Measurements from ENCODE around the gene BATF2.
"Not testable (repeated sequence)": the region's sequence is repeated elsewhere in the genome, so short reads cannot be mapped to it uniquely, and the experiment has no call there.

Gene BATF2, protein sequence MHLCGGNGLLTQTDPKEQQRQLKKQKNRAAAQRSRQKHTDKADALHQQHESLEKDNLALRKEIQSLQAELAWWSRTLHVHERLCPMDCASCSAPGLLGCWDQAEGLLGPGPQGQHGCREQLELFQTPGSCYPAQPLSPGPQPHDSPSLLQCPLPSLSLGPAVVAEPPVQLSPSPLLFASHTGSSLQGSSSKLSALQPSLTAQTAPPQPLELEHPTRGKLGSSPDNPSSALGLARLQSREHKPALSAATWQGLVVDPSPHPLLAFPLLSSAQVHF

GRCh38 chr11:64996710-64997380 is at the start of gene BATF2:
Gene BATF2 (minus strand): TSS chr11:64996971. CDS start chr11:64996914, 57 bp downstream.
- DNase-seq = peak; percentile 69

DNA sequence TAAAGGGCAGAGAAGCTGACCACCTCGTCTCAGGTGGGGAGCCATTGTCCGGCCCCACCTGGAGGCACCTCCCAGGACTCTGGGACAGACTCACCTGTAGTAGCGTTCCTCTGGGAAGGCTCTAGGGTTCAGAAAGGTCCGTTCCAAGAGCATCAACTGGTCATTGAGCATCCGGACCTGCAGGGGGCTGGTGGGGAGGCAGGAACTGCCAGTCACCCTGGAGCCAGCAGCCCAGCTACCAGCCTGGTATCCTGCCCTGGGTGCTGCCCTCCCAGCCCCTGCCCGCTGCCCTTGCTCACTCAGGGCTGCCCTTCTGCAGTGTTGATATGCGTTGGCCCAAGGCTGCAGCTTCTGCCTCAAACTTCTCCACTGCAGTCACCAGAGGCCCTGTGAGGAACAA is 49.0 kb upstream of the BATF2 start:
- no peak for DNase-seq

DNA sequence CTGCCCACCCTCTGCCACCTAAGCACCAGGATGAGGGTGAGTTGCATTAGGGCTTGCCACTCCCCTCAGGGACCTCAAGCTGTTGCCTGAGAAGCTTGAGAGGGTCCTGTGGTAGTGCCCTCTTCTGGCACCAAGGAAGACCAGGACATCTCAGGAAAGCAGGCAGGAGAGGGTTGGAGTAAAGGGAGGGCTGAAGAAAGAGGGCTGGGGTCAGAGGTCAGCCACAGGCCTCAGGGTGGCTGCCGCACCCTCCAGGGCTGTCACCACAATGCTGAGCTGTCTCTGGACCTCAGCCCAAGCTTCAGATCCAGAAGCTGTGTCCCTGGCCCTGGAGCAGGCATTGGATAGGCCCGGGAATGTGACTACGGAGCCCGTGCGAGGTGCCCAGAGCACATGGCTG is 48.3 kb upstream of the BATF2 start:
- no peak for DNase-seq

- DNase-seq = no peak
Observed at GRCh38 chr11:65043881-65044501, 47.2 kb upstream of the BATF2 start.

DNA sequence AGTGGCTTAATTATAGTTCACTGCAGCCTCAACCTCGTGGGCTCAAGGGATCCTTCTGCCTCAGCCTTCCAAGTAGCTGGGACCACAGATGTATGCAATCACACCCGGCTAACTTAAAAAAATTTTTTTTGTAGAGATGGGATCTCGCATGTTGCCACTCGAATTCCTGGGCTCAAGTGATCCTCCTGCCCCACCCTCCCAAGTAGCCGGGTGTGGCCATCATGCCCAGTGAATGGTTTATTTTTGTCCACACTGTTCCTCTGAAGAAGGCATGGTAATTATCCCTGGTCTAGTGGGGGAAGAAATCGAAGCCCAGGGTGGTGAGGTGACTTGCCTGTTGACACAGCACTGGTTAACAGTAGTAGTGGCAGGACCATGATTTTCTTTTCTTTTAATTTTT is 46.1 kb upstream of the BATF2 start:
- no peak for DNase-seq

DNA sequence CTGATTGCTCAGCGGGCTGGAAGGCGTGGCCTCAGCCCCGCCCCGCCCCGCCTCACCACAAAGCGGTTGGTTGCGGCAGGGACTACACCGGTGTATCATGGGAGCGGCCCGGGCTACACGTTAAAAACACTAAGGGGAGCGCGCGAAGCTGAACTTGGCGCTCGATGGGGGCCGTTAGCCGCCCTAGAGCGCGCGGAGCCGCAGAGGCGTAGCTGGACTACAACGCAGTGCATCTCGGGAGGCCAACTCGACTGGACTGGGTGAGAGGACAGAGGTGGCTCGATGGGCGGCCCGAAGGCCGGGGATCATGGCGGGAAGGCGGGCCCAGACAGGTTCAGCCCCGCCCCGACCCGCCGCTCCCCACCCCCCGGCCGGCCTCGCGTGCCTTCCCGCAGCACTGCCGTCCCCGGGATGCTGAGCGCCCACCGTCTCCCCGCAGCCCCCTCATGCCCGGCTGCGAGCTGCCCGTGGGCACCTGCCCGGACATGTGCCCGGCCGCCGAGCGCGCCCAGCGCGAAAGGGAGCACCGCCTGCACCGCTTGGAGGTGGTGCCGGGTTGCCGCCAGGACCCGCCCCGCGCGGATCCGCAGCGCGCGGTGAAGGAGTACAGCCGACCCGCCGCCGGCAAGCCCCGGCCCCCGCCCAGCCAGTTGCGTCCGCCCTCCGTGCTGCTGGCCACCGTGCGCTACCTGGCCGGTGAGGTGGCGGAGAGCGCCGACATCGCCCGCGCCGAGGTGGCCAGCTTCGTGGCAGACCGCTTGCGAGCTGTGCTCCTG is 44.3 kb upstream of the BATF2 start, which contains the start of gene SAC3D1:
TSS of gene SAC3D1 (plus strand) at position 364 of the 776 bp plus-strand sequence. CDS start at position 447, 83 bp downstream.
- DNase-seq = peak; percentile 99

- no peak for DNase-seq
Observed at GRCh38 chr11:65040520-65040846, 43.7 kb upstream of the BATF2 start.

DNA sequence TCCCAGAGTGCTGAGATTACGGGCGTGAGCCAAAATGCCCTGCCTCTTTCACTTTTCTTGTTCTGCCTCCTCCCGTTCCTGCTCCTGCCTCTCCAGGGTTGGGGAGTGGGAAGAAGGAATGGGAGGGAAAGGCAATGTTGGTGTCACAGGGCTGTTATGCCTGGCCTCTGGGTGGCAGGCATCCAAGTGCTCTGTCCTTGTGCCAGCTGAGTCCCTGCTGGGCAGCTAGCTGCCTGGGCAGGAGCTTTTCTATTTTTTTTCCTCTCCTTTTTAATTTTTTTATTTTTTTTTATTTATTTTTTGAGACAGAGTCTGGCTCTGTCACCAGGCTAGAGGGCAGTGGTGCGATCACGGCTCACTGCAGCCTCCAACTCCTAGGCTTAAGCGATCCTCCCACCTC is 40.2 kb upstream of the BATF2 start:
- DNase-seq = peak; percentile 18

DNA sequence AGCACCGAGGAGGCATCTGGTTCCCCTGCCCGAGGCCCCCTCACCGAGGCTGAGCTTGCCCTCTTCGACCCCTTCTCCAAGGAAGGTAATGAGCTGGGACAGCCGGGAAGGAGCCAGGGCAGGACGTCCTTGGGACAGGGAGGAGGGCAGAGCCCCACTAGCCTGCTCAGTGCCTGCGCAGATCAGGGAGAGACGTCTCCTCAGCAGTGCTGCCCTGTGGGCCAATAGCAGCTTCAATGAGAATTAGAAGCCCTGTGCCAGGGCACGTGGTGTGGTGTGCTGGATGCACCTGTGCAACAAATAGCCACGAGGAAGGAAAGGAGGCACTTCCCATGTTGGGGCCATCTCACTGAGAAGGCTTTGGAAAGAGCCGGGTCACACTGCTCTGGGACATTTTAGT is 38.8 kb upstream of the BATF2 start:
- DNase-seq = no peak

DNA sequence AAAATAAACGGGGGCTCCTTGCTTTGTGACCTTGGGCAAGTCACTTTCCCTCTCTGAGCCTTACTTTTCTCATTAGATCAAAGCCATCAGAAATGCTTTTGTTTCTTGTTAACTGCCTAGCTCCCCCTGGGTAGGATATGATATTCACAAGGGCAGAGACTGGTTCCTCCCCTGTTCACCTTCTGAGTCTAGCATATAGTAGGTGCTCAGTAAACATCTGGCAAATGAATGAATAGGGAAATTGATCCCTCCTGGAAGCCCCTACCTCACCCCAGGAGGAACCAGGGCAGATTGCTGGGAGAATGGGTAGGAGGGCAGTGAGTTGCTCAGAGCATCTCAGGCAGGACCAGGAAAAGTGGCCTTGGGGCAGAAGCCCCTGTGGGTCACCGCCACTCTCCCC is 37.7 kb upstream of the BATF2 start:
- no peak for DNase-seq

GRCh38 chr11:65032216-65032615 is 35.4 kb upstream of the BATF2 start:
- no peak for DNase-seq

DNA sequence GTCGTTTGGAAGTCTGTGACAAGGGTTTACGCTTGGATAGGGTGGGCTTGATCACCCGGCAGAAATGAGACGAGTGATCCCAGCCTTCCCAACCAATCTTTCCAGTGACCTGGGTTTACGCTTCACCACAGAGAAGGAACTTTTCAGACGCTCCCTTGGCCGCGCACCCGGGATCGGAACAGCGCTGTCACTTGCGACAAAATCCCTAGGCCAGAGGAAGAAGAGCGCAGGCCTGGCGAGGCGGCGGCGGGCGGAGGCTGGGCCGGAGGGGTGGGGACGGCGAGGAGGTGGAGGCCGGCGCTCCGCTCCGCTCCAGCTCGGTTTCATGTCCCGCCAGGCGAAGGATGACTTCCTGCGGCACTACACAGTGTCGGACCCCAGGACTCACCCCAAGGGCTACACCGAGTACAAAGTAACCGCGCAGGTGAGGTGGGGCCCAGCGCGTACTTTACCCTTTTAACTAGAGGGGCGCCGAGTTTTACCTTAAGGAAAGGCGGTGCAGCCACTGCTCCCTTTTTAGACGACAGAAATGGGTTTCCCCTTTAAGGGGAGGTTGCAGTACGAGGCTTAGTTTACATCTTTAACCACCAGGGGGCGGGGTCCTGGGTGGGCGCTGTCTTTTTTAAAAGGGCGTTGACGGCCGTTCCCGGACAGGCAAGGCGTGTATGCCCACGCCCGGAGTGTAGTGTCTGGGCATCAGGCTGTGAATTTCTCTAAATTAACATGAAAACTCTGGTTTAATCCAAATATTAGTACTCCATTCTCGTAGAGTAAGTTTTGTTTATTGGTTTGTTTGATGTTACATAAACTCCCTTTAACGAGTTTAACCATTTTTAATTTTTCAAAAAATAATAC is 30.7 kb upstream of the BATF2 start, which contains the start of gene SNX15:
TSS of gene SNX15 (plus strand) at position 227 of the 855 bp plus-strand sequence. CDS start at position 326, 99 bp downstream.
- DNase-seq = peak; percentile 99

- DNase-seq = no peak
Observed at GRCh38 chr11:65026810-65027209, 30.0 kb upstream of the BATF2 start.

- not testable (repeated sequence) for DNase-seq
Observed at GRCh38 chr11:65023502-65023901, 26.7 kb upstream of the BATF2 start.

- DNase-seq = no peak
Observed at GRCh38 chr11:65021509-65021908, 24.7 kb upstream of the BATF2 start.

- DNase-seq = no peak
Observed at GRCh38 chr11:65021003-65021402, 24.2 kb upstream of the BATF2 start.

DNA sequence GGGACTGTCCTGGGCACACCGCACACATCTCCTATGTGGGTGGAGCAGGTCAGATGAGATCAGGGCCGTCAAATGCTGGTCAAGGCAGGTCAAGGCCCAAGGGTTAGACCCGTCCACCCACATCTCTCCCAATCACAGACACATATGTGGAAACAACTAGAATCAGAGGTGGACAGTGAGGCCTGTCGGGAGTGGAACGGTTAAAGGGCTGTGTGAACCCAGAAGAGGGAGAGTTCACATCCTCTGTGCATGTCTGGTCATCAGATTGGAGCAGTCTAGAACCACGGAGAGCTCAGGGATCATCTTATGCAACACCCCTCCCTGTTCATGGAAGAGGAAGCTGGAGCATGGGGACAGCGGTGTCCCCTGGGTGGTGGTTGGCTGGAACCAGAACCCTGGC is 23.1 kb upstream of the BATF2 start:
- DNase-seq = no peak

DNA sequence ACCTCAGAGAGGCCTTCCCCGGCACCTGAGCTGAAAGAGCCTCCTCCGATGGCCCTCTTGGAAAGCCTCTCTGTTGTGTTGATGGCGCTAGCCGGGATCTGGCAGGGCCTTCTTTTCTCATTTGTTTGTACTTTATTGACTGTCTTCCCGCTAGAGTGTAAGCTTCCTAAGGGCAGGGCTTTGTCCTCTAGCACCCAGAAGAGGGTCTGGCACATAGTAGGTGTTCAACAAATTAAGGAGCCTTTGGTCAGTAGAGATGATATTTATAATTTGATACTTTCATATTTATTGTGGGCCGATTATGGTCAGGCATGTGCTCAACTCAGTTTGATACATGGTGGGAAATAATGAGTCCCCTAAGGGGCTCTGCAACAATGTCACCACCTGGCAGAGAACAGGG is 21.2 kb upstream of the BATF2 start:
- DNase-seq = no peak

DNA sequence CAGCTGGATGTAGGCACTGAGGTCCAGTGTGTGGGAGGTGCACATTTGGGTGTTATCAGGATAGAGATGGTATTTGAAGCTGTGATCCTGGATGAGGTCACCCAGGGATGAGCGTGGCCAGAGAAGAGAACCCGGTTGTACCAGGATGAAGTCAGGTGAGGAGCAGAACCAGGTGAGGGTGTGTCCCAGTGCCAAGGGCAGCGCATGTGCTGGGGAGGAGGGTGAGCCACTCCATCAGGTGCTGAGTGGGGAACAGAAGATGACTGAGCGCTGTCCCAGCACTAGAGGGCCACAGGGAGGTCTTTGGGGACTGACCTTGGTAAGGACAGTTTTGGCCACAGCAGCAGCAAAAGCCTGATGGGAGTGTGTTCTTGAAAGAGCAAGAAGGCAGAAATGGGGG is 19.9 kb upstream of the BATF2 start:
- DNase-seq = no peak

- no peak for DNase-seq
Observed at GRCh38 chr11:65014726-65015227, 18.0 kb upstream of the BATF2 start.

- peak; percentile 91 for DNase-seq
Observed at GRCh38 chr11:65013888-65014725, 17.3 kb upstream of the BATF2 start, which contains the start of gene ARL2. Gene ARL2 (plus strand): TSS chr11:65014160. CDS start chr11:65014208, 48 bp downstream.
